ENCODE data around the gene LNX2.

LNX2 gene
- total RNA-seq, result 11.2 to 32.2 (median 16.8) reads per million in 3 experiments

DNA sequence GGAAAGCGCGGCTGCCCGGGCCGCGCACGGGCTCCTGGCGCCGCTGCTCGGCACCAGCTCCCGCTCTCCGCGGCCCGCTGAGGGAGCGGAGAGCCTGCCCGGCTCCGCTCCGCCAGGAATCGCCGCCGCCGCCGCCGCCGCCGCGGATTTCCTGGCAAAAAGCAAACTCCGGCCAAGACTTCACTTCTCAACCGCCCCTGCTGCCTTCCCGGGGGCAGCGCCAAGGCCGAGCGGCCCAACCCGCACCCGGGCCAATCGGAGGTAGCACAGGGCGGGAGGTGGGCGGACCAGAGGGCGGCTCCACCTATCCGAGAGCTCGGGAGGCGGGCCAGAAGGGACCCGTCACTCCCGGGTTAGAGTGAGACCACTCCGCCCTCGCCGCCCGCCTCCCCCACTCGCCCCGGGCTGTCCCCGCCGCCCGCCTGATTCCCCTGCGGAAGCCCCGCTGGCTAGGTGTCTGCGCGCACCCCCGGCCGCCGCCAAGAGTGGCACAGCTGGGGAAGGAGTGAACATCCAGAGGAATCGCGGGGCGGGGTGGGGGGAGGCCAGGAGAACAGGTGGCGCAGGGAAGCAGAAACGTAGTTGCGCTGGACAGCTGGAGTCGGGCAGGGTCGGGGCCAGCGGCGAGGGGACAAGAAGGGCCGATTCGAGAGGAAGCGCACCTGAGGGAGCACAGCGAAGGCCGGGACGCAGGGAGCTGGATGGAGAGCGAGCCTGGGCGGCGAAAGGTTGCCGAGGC, at the start of gene LNX2:
Gene LNX2 (minus strand): TSS at position 153 of the 739 bp plus-strand sequence. CDS start 38,826 bp downstream, outside the sequence.
- DNase-seq, result peak; percentile 95

DNA sequence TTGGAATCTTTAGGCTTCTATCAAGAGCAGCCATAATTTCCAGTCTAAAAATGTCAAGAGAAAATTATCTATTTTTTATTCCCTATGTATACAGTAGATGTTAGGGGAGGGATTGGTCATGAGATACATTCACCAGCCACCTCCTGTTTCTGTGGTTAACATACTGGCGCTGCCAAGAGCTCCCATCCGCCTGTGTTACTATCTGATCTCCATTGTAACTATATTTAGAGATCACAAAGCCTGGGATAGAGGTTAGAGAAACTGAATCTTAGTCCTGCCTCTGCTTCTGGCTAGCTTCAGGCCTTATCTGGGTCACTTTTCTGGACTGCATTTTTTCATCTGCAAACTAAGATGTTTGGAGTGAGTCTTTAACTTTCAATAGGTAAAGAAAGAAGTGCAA, 47.6 kb upstream of the LNX2 start:
- DNase-seq, result no peak

DNA sequence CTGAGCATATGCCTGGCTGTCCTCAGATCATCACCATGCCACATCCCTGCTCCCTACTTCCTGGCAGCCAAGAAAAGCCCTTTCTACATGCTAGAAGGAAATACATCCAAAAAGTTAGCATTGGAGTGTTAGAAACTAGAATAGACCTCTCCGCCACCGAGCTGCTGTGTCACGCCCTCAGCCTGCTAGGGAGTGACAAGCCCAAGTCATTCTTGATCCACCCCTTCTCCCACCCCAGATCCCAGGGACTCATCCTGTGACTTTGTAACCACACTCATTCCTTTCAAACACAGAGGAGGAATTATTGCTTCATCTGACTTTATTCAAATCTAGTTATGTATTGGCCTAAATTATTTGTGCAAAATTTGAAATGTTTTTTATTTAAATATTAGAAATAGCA, 46.6 kb upstream of the LNX2 start:
- no peak for DNase-seq

DNA sequence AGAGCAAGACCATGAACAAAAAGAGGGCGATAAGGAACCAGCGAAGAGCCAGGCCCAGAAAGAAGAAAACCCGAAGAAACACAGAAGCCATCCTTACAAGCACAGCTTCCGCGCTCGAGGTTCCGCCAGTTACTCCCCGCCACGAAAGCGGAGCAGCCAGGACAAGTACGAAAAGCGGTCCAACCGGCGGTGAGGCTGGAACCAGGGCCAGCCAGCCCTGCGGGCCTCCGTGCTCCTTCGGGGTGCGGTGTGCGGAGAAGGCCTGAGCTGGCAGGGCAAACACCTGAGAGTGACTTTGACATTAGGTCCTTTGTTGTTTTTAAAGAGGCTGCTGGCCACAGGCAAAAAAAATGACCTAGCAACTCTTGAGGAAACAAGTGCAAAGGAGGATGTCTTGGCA, 45.4 kb upstream of the LNX2 start:
- DNase-seq, result no peak

DNA sequence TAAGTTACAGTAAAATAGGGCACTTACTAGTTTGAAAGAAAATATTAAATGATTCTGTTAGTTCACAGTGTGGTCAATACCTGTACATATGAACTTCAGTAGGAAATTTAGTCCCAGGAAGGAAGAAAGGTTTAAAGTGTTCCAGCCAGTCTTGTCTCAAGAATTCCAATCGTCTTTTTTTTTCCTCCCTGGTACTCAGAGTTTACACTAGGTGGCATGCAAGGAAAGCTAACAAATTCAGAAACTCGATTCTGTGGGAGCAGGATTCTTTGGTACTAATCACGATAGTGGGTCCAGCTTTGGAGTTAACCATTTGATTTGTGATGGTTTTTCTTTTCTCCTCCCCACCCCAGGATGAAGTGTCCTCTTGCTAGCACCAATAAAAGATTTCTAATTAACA, 45.0 kb upstream of the LNX2 start:
- DNase-seq, result no peak

DNA sequence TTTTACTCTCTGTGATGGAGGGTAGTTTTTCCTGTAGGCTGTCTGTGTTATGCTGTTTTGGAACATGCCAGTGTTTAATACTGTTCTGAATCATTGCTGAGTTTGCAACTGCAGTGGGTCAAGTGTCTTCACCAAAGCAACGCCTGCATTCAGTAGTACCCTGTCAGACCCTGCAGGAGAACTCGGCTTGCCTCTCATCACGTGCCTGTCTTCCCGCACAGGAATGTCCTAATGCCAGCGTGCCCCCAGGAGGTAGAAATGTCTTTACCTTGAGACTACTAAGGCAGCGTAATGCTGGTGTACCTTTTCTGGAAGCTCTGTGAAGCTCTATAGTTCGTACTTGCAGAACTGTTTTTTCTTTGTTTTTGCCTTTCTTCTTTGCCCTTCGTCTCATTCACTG, 43.6 kb upstream of the LNX2 start:
- no peak for DNase-seq

DNA sequence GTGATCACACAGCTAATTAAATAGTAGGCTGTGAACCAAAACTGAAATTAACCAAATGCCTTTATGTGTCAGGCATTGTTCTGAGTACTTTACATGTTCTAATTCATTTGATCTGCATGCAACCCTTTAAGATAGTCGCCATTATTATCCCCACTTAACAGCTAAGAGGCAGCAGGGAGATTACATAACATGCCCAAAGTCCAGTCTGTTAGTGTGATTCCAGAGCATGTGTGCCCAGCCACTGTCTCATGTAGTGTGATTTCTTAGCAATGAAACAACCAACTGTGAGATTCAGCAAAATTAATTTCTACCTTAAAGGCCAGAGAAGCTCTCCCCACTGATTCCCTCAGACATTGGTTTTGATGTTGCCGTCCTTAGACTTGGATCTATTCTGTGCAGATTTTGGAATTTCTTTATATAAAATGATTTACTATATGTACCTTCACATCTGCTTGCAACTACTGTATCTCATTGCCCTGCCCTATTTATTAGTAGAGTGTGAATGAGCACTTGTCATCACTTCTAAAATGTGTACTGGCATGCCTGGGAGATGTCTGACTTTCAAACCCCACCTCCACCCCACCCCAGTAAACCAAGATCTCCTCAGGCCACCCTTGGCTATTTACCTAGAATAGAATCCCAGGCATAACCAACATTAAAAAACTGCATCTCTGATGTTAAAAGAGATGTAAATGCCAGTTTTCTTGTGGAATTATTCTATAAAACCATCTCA, 42.6 kb upstream of the LNX2 start:
- DNase-seq, result no peak

DNA sequence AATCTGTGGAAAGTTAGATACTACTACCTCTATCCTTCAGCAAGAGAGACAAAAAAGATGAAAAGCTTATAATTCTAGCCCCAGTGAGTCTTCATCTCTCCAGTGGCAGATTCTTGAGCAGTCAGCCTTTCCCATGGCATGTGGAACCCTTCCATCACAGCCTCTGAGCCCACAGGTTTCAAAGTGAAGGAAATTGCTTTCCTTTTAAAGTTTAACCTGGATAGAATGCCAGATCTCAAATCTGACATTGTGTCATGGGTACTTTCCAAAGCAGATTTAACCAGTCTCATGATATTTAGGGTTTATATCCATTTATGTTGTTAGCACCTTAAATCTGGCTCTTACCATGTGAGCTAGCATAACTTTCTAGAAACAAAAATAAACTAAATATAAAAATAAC, 40.7 kb upstream of the LNX2 start:
- no peak for DNase-seq

DNA sequence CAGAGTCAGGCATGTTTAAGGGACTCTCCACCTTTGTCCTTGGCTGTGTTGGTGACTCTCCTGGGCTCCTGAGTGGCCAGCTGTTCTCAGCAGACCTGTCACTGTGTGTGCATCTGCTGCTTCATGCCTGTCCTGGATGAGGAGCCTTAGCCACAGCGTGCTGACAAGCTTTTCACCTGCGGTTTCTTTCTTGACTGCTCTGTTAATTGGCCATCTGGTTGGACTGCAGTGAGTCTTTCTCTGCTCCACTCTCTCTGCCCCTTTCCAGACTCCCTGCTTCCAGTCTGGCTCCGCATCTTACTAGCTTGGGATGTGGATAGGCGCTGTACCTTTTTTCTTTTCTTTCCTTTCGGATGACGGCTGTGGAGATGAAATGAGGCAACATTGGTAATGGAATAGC, 40.2 kb upstream of the LNX2 start:
- no peak for DNase-seq

DNA sequence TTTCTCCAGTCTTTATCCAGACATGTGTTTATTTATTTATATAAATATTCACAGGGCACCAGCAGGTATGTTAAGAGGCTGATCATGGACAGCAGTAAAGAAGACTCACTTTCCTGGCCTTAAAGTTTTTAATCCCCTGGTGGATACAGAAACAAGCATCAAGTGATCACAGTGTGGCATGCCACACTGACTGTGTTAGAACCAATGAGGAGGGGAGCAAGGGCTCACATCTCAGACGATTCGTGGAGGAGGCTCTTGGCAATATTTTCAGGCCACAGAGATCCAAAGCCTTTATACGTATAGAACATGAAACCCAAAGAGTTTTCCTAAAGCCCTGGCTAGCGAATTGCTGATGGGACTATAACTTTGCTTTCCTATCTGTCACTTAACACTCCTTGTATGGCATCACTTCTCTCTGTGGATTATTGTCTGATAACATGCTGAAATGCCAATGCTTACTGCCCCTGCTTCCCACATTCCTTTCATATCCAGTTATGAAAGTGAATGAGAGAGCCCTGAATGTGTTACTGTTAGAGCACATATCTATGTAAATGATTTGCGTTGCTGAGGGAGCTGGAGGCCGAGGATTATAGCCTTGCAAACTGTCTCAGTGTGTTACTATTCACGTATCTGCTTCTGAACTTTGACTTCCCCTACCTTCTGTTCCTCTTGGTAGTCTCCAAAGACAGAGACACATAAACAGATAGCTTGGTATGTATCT, 39.0 kb upstream of the LNX2 start:
- no peak for DNase-seq

DNA sequence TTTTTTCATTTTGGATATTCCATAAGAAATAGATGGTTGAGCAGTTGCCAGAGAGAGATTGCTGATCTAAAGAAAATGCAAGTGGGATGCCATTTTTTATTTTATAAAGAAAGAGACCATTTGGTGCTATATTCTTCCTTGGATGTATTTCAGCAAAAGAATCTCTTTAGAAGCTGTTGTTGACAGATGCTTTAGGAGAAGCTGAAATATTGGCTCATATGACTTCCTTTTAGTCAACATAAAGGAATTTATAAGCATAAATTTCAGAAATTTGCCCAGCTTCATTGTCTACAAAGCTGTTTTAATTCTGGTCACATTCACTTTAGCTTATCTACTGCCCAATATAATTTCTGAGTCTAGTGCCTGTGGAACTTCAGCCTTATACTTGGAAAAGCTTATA, 38.2 kb upstream of the LNX2 start:
- DNase-seq, result no peak

DNA sequence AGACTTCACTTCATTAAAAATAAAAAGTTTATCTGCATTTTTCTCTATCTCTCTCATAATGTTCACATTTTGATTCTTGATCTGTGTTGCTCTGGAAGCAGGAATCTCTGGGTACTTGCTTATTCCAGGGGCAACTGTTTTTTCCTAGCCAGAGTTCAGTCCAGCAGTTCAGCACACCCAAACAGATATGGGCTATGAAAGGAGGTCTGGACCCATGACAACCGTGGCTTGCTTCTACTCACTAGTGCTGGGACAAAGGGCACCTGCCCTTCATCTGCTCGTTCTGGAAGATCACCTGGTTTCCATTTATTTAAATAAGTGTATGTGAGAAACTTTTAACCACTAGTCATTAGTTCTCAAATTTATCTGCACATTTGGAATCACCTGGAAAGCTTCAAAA, 37.4 kb upstream of the LNX2 start:
- DNase-seq, result no peak

DNA sequence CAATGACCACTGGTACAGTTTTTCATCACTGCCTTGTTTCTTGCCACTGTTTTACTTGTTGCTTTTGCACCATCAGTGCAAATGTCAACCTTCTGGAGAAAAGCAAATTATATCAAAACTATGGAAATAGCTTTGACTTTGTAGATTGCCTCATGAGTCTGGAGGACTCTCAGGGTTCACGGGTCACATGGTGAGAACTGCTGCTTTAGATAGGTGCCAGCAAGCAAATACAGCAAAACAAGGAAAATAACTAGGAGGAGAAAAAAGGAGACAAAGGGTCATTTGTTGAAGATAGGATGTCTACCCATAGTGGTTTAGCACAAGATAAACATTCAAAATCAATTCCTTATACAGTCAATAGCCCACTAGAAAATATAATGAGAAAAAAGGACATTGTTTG, 34.5 kb upstream of the LNX2 start:
- no peak for DNase-seq

DNA sequence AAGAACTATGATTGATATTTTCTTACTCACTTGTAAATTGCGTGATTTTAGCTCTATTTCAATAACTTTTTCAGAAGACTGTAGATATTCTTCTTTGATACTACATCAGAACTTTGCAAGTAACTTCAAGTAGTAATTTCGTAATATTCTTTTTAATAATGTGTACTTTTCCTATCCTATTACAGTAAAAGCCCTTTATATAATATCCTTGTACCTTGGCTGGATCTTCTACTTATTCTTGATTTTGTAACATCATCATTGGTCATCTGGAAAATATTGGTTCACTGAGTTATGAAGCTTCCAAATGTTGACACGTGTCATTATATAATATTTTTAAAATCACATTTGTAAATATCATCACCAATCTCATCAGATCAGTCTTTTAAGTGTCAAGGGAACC, 33.7 kb upstream of the LNX2 start:
- no peak for DNase-seq

DNA sequence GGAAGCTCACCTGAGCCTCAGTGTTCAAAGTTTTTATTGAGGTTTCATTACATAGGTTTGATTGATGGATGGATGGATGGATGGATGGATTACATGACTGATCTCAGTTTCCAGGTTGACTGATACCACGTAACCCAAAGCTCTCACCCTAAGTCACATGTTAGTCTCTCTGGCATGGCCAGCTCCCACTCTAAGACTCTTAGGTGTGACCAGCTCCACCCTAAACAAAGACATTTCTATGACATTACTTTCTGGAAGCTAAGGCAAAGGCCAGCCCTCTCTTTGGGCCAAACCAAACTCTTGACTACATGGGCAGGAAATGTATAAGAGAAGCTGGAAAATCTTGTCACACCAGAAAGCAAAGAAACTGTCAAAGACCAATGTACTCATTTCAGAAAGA, 30.0 kb upstream of the LNX2 start:
- no peak for DNase-seq

DNA sequence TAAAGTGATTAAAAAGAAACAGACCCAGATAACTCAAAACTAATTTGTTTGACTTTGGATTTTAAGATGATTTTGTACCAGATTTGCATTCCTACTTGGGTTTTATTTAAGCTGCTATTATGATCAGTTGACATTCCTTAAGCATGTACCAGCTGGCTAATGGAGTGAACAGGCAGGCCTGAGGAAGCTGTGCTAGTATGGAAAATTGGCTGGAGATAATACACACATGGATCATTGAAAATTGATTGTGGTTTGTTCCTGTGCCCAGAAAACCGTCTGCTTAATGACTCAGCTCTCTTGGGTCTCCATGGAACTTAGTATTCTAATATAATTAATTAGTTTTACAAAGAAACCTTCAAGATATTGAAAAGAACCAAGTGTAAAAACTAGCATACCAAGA, 24.0 kb upstream of the LNX2 start:
- no peak for DNase-seq

DNA sequence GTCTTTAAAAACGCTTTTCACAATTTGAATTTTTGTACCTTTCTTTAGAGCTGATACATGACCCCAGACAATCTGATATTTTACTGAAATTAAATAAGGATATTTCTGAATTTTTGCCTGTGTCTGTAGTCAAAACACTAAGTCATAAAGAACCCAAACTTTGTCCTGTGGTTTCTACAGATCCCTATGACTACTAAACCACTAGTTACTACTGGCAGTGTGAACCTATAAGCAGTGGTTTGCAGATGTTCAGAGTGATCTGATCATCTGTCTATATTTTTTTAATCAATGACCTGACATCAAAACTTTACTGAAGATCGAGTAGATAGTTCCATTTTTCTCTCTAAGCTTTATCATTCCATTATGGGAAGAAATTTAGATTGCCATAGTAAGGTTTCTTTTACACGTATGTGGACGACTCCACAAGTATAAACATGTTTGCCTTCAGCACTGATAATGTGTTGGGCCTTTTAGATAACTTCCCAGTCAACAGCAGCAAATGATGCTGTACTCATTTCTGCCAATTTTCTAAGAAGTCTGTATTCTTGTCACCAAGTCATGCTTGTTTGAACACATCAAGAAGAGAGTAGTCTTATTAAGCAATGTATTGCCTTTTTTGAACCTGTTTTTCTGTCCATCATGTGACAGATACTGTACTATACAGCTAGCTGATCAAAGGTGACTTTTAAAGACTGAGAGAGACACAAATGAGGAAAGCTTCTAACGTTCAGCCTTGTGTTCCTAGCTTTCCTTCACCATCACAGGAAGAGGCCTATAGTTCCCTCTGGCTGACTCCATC, 23.2 kb upstream of the LNX2 start:
- no peak for DNase-seq

DNA sequence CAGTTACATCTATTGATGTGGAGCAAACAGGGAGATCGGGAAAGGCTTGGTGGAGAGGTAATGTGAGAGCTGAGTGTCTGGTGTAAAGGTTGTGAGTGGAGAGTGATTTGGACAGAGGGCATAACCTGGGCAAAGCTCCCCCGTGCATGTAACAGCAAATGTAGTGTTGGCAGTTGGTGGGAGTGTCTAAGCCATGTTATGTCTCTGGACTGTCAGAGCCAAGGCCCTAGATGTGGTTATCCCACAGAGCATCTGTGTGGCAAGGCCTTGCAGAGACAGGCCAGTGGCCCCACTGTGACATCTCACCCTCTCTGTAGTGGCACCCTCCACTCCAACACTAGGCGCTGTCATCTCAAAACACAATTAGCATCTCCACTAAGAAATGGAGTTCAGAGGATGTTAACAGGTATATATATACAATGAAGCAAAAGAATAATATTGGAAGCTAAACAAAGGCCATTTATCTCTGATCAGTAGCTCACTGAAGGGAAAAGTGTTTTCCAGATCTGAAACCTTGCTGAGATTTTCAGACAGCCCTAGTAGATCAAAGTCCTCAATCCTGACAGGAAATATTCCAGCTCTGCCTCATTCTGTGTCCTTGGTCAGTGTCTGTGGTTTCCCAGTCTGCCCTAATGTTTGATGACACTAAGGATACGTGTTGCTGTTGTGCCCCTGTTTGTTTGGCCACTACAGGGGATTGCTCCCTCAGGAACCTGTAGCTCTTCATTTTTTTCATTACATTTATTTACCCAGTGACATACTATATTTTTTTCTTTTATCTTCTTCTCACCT, 21.6 kb upstream of the LNX2 start:
- DNase-seq, result no peak

DNA sequence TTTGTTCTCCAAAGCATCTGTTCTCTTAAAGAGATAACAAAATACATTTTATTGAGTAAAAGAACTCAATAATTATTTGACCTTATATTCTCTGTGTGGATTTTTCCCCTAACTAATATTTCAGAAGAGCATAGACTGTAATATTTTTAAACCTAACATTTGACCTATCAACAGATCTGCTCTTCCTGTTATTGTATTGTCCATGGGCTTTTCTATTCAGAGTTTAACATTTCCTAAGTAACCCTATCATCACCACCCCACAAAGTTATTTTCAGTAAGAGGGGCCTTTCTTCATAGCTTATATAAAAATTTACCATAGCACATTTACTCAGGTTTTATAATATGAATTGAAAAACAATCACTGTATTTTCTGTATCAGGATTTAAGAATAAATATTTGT, 18.9 kb upstream of the LNX2 start:
- DNase-seq, result no peak

DNA sequence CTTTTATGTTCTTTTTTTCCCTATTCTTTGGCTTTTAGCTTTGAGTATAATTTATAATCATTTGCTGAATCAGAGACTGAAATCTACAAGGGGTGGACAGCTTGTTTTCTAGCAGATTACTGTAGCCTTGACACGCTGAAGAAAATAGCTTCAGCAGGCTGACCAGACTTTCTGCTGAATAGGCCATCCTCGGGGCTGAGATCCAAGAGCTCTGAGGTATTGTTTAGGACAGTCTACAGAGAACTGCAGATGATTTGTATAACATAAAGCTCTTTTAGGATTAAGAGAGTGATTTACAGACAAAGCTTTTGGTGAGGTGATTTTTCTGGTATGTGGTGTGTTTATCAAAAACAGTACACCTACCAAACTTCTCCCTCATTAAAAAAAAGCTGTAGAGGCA, 18.2 kb upstream of the LNX2 start:
- DNase-seq, result no peak

DNA sequence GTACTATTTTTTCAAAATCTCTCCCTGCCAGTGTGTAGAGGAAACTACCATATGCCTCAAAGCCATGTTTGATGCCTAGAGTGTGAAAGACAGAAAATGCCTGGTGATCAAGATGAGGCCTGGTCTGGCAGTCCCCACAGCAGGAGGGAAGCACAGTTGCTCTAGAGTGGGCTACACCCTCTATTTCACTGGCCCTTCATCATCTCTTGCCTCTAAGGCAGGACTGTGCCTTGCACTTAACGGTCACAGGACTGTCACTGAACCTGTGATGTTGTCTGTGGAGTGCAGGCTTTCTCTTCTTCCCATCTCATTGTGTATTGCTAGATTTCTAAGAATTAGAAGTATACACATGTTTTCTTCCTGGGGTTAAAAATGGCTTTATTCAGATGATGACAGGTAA, 17.7 kb upstream of the LNX2 start:
- DNase-seq, result no peak

DNA sequence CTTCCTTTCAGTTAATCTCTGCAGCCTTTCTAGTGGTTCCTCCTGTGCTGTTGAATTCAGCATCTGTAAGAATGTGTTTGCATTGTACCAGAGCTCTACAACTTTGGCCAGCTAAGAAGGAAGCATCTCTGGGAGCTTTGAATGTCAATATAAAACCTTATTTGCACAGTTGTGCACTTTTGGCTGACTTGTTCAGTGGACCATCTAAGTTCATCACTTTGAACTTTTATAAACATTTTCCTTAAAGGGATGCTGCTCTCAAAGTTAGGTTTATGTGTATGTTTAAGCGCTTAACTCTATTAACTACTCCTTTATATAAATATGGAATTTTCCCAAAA, 16.9 kb upstream of the LNX2 start:
- DNase-seq, result no peak

Measured in central memory CD4-positive, alpha-beta T cell (primary cell).